ENCODE data around the gene SUN5. TPM values are rescaled to one million over a fixed set of nuclear protein-coding genes. Genes with fewer than 3 reads are reported as not detected.

Gene SUN5
- total RNA-seq, 1 experiment from 2014 or later: not detected

GRCh38 chr20:33008336-33009213, 4.3 kb upstream of the SUN5 start:
- Histone ChIP-seq H3K79me2 (ENCODE audit: insufficient read depth, low read length) (no peaks in the 10 kb centered on the region), H2BK120ac (ENCODE audit: low read depth, low read length, poor library complexity, severe bottlenecking) (no peak overlapping the region), H3K4ac (ENCODE audit: low read depth, low read length) (no peak overlapping the region), H3K79me1 (ENCODE audit: insufficient read depth, low read depth, low read length, poor library complexity, severe bottlenecking) (no peaks in the 10 kb centered on the region), H2AK5ac (ENCODE audit: insufficient read length, low read length) (no peak overlapping the region), H3K14ac (ENCODE audit: insufficient read depth, low read length) (no peak overlapping the region), H2BK12ac (ENCODE audit: insufficient read length, low read depth, low read length) (no peak overlapping the region), H3T11ph (ENCODE audit: low read length) (no peak overlapping the region), H3K9ac (ENCODE audit: extremely low read depth, insufficient read length, low read length) (no peak overlapping the region), H3K56ac (ENCODE audit: insufficient read length, low read depth, low read length) (no peak overlapping the region), H3K23ac (ENCODE audit: insufficient read length, low read depth, low read length) (no peak overlapping the region), H4K91ac (ENCODE audit: insufficient read length, low read depth, low read length) (no peak overlapping the region), H3K23me2 (ENCODE audit: insufficient read length, low read depth, low read length, poor library complexity, severe bottlenecking) (no peaks in the 10 kb centered on the region), H2BK20ac (ENCODE audit: low read depth, low read length, poor library complexity, severe bottlenecking) (no peak overlapping the region), H4K5ac (ENCODE audit: insufficient read length, low read depth, low read length) (no peak overlapping the region), H2BK15ac (ENCODE audit: low read depth, low read length) (no peak overlapping the region), H3K27ac (ENCODE audit: insufficient read length, low read depth, low read length) (no peak overlapping the region), H3K9me3 (ENCODE audit: control insufficient read depth, low read depth, low read length) (no peaks in the 10 kb centered on the region), H2AFZ (ENCODE audit: low read length) (no peak overlapping the region), H4K8ac (replicated peaks; ENCODE audit: insufficient read length, low read depth, low read length) (no peak overlapping the region), H3K18ac (ENCODE audit: insufficient read length, low read depth, low read length) (no peak overlapping the region), H3K4me2 (ENCODE audit: insufficient read depth, insufficient read length, low read length) (no peak overlapping the region), H4K20me1 (ENCODE audit: control insufficient read depth, insufficient read depth, insufficient read length) (no peaks in the 10 kb centered on the region), H2BK5ac (ENCODE audit: insufficient read length, low read length) (no peak overlapping the region), H3K27me3 (ENCODE audit: insufficient read depth, low read length) (no peaks in the 10 kb centered on the region), H3K4me1 (ENCODE audit: insufficient read depth, low read length) (no peaks in the 10 kb centered on the region)
- no peaks in the 10 kb centered on the region; the same call in 1 of the 2 replicates for H3K27me3 Mint-ChIP-seq (ENCODE audit: low read depth)
- H3K4me3 Mint-ChIP-seq: no peak overlapping the region
- H3K4me1 Mint-ChIP-seq: 0 out of 4 replicates have a peak, but pooled peaks cover 0 to under 1% of the 10 kb centered on the region in 2 experiments
- no CpG with 5 or more reads among the region's 23 CpGs for WGBS (ENCODE audit: extremely low coverage, insufficient read length, low lambda C conversion rate)
- no peak for TF ChIP-seq CTCF (conservative IDR thresholded peaks at IDR 0.05)
- peaks cover 5% of the 10 kb centered on the region in 2 experiments; a peak in 3 of 5 replicates for H3K9me3 Mint-ChIP-seq
- H3K27ac Mint-ChIP-seq: peak overlapping the region in 1 of 3 experiments; percentile 37; a peak in 2 of 7 replicates
- DNase-seq: no peak
- H3K36me3 Mint-ChIP-seq (ENCODE audit: insufficient read depth in 1 of 3, low read depth in 3 of 3): peaks cover 0 to 4% (median 0%) of the 10 kb centered on the region in 3 experiments; a peak in 3 of 7 replicates
